ENCODE results near the gene MICAL2.

- no peak for TF ChIP-seq CREB5 (CRISPR knock-in tag; IDR thresholded peaks at IDR 0.05; ENCODE audit: low read depth)
- TF ChIP-seq CSDC2 (CRISPR knock-in tag; IDR thresholded peaks at IDR 0.05), result no peak
- TF ChIP-seq TOX (CRISPR knock-in tag; IDR thresholded peaks at IDR 0.05; ENCODE audit: borderline replicate concordance), result no peak
These were observed 13.4 kb downstream of the MICAL2 start for GRCh38 chr11:12123799-12124198.
